HTR-8/SVneo (cell line): ENCODE data around the gene NSD1.
"Not testable (repeated sequence)": the region's sequence is repeated elsewhere in the genome, so short reads cannot be mapped to it uniquely, and the experiment has no call there.

Experiments used
- DNase-seq: peaks from one replicate; pipeline ENCODE4 v3.0.0; 2011; ENCODE audit warnings: low spot score, mixed read lengths; ENCODE audit not compliant: insufficient read length
- FAIRE-seq: peaks from 2 replicates; lab custom pipeline; 2011; peaks lifted over from hg19 to GRCh38; lab: Jason Lieb, UNC

Gene NSD1

DNA sequence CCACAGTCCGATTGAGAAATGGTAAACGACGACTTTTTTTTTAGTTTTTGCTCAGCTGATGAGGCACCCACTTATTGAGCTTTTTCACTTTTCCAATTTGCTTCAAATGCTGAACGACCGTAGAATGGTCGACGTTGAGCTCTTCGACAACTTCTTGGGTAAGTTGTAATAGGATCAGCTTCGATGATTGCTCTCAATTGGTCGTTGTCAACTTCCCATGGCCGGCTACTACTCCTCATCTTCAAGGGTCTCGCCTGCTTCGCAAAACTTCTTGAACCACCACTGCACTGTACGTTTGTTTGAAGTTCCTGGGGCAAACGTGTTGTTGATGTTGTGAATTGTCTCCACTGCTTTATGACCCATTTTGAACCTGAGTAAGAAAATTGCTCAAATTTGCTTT, 35.7 kb downstream of the NSD1 start:
- no peak for FAIRE-seq

DNA sequence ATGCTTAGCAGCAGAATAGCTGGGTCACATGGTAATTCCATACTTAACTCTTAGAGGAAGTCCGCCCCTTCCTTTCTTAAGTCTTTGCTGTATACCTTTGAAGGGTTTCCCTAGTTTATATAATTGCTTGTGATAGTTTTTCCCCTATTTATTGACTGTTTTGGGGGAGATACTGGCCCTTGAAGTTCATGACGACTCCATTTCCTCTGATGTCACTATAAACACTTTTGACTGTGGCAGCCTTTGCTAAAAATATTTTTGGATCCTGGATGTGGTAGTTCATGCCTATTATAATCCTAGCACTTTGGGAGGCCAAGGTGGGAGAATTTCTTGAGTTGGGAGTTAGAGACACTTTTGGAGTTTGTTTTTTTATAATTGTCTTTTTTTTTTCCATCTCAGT, 38.4 kb downstream of the NSD1 start:
- FAIRE-seq (no peak), DNase-seq (no peak)

More for the DNA sequence above, 35.7 kb downstream of the NSD1 start:
- DNase-seq: no peak

DNA sequence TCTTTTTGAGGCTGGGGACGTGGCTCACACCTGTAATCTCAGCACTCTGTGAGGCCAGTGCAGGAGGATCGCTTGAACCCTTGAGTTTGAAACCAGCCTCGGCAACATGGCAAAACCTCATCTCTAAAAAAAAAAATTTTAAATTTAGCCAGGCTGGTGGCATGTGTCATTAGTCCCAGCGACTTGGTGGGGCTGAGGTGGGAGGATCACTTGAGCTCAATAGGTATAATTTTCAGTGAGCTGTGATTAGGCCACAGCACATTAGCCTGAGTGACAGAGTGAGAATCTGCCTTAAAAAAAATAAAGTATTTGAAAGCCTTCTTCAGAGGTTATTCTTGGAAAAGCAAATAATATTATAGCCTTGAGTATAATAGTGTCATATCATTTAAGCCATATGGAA, 41.8 kb downstream of the NSD1 start:
- DNase-seq (no peak), FAIRE-seq (no peak)

DNA sequence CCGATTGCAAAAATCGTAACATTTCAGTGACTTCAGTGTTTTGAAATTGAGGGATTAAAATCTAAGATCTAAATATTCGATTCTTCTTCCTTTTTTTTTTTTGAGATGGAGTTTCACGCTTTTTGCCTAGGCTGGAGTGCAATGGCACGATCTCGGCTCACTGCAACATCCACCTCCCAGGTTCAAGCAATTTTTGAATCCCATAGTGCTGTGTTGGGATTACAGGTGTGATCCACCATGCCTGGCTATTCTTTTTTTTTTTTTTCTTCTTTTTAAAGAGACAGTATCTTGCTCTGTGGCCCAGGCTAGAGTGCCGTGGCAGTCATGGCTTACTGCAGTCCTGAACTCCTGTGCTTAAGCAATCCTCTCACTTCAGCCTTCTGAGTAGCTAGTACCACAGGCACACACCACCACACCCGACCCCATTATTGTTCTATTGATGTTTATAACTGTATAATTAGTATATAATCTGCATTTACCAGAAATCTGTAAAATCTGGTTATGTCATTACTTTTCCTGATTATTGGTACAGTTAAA, 42.7 kb downstream of the NSD1 start:
- FAIRE-seq (no peak), DNase-seq (no peak)

DNA sequence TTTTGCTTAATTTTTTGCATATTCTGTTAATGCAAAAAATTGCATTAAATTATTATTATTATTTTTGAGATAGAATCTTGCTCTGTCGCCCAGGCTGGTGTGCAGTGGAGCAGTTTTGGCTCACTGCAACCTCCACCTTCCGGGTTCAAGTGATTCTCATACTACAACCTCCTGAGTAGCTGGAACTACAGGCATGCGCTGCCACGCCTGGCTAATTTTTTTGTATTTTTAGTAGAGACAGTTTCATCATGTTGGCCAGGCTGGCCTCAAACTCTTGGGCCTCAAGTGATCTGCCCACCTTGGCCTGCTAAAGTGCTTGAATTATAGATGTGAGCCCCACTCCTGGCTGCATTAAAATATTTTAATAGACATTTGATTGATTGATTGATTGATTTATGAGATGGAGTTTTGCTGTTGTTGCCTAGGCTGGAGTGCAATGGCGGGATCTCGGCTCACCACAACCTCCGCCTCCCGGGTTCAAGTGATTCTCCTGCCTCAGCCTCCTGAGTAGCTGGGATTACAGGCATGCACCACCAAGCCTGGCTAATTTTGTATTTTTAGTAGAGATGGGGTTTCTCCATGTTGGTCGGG, 44.4 kb downstream of the NSD1 start:
- FAIRE-seq, DNase-seq: not testable (repeated sequence)

DNA sequence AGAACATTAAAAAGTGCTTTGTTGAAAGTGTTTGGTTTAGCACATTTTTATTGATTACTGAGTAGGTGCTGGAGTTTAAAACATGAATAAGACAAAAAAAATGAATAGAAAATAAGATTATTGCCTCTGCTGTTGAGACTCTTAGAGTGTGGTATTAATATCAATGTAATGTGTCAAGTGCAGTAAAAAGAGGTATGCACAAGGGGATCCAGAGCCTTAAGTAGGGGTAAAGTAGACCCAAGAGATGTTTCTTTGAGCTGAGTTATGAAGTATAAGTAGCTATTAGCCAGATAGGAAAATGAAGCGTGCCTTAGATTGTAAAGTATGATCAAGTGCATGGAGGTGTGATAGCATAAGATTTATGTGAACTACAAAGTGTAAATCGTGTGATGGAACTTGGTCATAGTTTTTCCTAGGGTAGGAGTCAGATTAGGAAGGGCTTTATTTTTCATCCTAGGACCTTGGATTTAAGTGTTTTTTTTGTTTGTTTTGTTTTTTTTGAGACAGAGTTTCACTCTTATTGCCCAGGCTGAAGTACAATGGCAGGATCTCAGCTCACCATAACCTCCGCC, 45.2 kb downstream of the NSD1 start:
- FAIRE-seq: no peak

DNA sequence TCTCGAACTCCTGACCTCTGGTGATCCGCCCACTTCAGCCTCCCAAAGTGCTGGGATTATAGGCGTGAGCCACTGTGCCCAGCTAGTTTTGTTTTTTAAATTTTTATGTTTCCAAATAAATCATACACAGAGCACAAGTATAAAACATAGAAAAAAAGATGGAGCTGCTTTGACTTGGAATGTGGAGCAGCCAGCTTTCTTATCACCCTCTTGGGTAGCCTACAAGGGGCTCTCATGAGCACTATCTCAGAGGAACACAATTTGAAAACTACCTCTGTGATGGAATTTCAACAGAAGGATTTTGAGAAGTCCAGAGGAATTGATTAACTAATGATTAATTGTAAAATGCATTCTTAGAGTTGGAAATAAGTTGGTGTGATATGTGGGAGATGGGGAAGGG, 45.9 kb downstream of the NSD1 start:
- DNase-seq (no peak), FAIRE-seq (no peak)

More for the DNA sequence above, 45.2 kb downstream of the NSD1 start:
- DNase-seq: no peak

DNA sequence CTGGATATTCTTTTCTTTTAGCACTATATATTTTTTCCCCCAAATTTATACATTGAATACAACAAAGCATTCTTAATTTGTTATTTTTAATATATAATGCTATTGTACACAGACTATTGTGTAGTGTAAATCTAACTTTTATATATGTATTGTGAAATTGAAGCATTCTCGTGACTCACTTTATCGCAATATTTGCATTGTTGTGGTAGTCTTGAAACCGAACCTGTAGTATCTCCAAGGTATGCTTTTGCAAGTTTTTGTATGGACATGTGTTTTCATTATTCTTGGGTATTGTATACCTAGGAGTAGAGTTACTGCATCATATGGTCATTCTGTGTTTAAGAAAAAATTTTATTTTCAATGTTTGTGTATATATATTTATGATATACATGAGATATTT, 49.6 kb downstream of the NSD1 start:
- DNase-seq (no peak), FAIRE-seq (no peak)

DNA sequence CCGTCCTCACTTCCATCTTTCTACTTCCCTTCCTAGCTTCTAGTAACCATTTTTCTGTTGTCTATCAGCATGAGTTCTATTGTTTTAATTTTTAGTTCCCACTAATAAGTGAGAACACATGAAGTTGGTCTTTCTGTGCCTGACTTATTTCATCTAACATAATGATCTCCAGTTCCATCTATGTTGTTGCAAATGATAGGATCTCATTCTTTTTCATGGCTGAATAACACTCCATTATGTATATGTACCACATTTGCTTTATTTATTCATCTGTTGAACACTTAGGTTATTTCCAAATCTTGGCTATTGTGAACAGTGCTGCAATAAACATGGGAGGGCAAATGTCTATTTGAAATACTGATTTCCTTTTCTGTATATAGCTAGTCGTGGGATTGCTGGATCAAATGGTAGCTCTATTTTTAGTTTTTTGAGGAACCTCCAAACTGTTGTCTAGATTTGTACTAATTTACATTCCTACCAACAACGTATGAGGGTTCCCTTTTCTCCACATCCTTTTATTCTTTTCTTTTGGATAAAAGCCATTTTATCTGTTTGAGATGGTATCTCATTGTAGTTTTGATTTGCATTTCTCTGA, 50.3 kb downstream of the NSD1 start:
- DNase-seq (no peak), FAIRE-seq (no peak)

DNA sequence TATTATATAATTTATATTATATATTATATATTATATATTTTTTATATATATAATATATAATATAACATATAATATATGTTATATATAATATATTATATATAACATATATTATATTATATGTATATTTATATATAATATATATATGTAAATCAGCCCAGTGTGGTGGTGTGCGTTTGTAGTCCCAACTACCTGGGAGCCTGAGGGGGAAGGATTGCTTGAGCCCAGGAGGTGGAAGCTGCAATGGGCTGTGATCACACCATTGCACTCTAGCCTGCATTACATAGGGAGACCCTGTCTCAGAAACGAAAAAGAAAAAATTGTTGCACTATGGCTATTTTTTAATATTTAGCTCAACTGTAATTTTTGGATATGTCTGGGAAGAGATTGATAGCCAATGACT, 52.4 kb downstream of the NSD1 start:
- FAIRE-seq: no peak
- DNase-seq: no peak

DNA sequence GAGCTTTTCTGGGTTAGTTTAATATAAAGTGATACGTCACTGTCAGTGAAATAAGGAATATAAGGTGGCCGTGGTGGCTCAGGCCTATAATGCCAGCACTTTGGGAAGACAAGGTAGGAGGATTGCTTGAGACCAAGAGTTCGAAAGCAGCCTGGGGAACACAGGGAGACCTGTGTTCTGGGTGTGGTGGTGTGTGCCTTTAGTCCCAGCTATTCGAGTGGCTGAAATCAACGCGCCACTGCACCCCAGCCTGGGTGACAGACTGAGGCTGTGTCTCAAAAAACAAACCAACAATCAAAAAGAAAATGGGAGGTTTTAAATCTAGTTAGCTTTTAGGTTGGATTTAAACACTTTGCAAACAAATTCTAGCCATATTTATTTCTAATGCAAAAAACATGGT, 53.1 kb downstream of the NSD1 start:
- FAIRE-seq (no peak), DNase-seq (no peak)

DNA sequence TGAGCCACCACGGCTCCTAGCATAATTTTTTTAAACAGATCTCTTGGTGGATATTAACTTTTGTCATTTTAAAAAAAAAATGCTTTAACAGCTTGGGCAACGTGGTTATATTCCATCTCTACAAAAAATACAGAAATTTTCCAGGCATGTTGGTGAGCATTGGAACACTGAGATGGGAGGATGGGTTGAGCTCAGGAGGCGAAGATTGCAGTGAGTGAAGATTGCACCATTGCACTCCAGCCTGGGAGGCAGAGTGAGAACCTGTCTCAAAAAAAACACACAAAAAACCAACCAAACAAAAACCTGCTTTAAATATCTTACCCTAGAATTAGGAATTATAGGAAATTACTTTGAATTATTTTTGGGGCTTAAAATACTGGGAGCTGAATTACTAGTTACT, 55.2 kb downstream of the NSD1 start:
- DNase-seq (no peak), FAIRE-seq (no peak)

DNA sequence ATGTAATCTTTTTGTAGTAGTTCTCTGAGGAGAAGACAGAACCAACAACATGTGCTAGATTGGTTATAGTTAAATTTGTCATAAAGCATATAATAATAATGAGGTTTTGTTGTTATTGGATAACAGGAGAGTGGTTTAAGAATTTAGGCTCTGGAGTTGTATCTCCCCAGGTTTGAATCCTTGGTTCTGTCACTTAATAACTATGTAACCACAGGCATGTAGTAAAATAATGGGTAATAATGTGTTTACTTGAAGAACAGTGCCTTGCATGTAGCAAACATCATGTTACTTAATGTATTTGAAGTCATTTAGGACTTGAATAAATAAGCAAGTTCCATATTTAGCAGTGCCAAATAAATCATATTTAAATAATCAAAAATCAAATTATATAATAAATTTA, 55.8 kb downstream of the NSD1 start:
- DNase-seq: no peak
- FAIRE-seq: no peak

DNA sequence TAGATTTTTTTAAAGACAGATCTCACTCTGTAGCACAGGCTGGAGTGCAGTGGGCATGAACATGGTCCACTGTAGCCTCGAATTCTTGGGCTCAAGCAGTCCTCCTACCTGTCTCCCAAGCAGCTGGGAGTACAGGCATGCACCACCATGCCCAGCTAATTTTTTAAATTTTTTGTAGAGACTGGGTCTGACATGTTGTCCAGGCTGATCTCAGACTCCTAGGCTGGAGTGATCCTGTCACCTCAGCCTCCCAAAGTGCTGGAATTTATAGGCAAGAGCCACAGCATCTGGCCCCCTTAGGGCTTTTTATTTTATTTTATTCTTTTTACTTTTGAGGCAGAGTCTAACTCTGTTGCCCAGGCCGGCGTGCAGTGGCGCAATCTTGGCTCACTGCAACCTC, 56.4 kb downstream of the NSD1 start:
- DNase-seq (no peak), FAIRE-seq (no peak)

DNA sequence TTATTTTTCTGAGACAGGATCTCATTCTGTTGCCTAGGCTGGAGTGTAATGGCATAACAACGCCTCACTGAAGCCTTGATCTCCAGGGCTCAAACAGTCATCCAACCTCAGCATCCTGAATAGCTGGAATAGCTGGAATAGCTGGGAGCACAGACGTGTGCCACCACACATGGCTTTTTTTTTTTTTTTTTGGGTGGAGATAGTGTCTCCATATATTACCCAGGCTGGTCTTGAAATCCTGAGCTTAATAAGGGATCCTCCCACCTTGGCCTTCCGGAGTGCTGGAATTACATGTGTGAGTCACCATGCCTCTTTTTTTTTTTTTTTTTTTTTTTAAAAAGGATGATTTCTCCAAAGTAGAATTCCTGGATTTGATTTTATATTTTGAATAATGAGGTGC, 60.7 kb downstream of the NSD1 start:
- no peak for FAIRE-seq
- peak; percentile 44 for DNase-seq

DNA sequence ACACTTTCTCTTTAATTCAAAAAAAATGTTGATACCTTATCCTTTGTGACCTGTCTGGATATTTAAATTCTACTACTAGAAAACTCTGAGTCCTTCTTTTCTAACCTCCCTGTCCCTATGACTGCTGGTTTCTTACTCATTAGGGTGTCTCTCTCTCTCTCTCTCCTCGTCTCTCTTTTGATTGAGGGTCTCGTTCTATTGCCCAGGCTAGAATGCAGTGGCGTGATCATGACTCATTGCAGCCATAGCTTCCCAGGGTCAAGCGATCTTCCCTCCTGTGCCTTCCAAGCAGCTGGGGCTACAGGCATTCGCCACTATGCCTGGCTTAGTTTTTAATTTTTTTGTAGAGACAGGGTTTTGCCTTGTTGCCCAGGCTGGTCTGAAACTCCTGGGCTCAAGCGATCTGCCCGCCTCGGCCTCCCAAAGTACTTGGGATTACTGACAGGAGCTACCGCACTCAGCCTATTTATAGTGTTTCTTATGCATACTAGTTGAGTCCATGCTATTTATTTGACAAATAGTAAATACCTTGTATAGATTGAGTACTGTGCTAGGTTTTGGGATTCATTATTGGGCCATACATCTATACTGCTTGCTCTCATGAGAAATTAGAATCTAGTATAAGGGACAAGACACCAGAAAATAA, 61.9 kb downstream of the NSD1 start:
- DNase-seq: peak; percentile 4

DNA sequence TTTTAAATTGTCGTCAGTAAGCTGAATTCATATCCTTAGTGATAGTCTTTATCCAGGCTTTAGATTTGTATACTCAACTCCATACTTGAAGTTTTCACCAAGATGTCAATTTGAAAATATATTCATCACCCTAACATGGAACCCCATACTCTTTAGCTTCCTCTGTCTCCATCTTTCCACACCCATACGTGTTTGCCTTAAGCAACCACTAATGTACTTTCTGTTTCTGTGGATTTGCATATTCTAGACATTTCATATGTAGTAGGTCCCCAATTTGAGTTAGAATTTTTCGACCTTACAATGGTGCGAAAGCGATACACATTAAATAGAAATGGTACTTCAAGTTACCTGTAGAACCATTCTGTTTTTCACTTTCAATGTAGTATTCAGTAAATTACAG, 65.2 kb downstream of the NSD1 start:
- FAIRE-seq: no peak
- DNase-seq: no peak

More for the DNA sequence above, 61.9 kb downstream of the NSD1 start:
- no peak for FAIRE-seq

DNA sequence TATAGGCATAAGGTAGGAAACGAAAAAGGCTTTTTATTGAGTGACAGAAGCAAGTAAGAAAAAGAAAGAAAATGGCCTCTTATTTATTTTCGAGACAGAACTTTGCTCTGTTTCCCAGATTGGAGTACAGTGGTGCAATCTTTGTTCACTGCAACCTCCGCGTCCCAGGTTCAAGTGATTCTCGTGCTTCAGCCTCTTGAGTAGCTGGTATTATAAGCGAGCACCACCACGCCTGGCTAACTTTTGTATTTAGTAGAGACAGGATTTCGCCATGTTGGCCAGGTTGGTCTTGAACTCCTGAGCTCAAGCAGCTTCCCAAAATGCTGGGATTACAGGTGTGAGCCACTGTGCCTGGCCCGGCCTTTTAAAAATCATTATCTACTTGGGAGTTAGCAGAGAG, 70.7 kb downstream of the NSD1 start:
- DNase-seq: no peak
- no peak for FAIRE-seq

DNA sequence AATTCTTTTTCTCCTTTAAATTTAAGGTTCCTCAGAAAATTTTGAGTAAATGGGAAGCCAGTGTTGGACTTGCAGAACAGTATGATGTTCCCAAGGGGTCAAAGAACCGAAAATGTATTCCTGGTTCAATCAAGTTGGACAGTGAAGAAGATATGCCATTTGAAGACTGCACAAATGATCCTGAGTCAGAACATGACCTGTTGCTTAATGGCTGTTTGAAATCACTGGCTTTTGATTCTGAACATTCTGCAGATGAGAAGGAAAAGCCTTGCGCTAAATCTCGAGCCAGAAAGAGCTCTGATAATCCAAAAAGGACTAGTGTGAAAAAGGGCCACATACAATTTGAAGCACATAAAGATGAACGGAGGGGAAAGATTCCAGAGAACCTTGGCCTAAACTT, 76.0 kb downstream of the NSD1 start:
- FAIRE-seq: no peak

DNA sequence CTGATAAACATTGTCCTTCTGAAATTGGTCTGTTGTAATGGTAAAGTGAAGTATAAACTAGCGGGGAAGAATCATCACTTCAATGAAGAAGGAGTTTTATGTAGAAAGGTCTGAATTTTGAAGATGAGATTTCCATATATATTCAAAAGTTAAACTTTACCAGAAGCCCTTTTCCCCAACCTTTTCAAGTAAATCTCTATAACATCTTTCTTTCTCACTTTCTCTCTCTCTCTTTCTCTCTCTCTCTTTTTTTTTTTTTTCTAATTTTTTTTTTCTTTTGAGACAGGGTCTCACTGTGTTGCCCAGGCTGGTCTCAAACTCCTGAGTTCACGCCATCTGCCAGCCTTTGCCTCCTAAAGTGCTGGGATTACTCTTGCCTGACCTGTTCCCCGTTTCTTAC, 78.7 kb downstream of the NSD1 start:
- FAIRE-seq (no peak), DNase-seq (no peak)

More for the DNA sequence above, 76.0 kb downstream of the NSD1 start:
- no peak for DNase-seq

DNA sequence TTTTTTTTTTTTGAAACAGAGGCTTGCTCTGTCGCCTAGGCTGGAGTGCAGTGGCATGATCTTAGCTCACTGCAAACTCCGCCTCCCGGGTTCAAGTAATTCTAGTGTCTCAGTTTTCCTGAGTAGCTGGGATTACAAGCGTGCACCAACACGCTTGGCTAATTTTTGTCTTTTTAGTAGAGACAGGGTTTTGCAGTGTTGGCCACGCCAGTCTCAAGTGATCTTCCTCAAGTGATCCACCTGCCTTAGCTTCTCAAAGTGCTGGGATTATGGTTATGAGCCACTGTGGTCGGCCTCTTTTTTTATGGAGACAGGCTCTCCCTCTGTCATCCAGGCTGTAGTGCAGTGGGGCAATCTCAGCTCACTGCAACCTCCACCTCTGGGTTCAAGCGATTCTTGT, 87.0 kb downstream of the NSD1 start:
- FAIRE-seq: no peak
- no peak for DNase-seq
